ENCODE results near the gene FAF1.

DNA sequence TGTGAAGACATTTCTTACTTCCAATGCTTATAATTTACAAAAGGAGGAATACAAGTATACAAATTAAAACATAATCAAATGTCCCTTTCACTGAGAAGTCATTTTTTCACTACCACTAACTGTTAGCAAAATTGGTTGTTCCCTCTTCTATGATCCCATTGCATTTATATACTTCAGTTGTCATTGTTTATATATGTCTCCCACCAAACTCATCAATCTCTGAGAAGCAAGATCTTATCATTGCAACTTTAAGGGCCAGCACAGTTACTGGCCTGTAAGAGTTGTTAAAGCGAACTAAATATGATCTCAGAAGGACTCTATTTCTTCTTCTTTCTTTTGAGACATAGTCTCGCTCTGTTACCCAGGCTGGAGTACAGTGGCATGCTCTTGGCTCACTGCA is 313.5 kb downstream of the FAF1 start:
- TF ChIP-seq, protein P1, sequence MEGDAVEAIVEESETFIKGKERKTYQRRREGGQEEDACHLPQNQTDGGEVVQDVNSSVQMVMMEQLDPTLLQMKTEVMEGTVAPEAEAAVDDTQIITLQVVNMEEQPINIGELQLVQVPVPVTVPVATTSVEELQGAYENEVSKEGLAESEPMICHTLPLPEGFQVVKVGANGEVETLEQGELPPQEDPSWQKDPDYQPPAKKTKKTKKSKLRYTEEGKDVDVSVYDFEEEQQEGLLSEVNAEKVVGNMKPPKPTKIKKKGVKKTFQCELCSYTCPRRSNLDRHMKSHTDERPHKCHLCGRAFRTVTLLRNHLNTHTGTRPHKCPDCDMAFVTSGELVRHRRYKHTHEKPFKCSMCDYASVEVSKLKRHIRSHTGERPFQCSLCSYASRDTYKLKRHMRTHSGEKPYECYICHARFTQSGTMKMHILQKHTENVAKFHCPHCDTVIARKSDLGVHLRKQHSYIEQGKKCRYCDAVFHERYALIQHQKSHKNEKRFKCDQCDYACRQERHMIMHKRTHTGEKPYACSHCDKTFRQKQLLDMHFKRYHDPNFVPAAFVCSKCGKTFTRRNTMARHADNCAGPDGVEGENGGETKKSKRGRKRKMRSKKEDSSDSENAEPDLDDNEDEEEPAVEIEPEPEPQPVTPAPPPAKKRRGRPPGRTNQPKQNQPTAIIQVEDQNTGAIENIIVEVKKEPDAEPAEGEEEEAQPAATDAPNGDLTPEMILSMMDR (conservative IDR thresholded peaks at IDR 0.05 in 1 of 2, IDR thresholded peaks at IDR 0.05 in 1 of 2; ENCODE audit: low read depth in 1 of 2, low read length in 2 of 2), result no peak
- TF ChIP-seq EZH2 (IDR thresholded peaks at IDR 0.05; ENCODE audit: low read length, missing control alignments), result no peak
